Central memory CD4-positive, alpha-beta T cell (primary cell): ENCODE data around the gene MYO9A.

Experiments used
- DNase-seq: peaks from one replicate; pipeline ENCODE4 v3.0.0; 2022

The MYO9A gene

GRCh38 chr15:71779073-71779797 lies 338.7 kb downstream of the MYO9A start:
- DNase-seq, result no peak

- no peak for DNase-seq
Observed at GRCh38 chr15:71777216-71777943, 340.6 kb downstream of the MYO9A start.

GRCh38 chr15:71776304-71776703 lies 341.6 kb downstream of the MYO9A start:
- no peak for DNase-seq

- no peak for DNase-seq
Observed at GRCh38 chr15:71775856-71776255, 342.1 kb downstream of the MYO9A start.

GRCh38 chr15:71773206-71773859 lies 344.6 kb downstream of the MYO9A start:
- DNase-seq, result no peak
